Stimulated activated CD4-positive, alpha-beta T cell treated with anti-CD3 and anti-CD28 coated beads, TNF-alpha, amount 100 ng/mL, for 24 hours (primary cell): Measurements from ENCODE around the gene CD19.
"Not testable (repeated sequence)": the region's sequence is repeated elsewhere in the genome, so short reads cannot be mapped to it uniquely, and the experiment has no call there.

Experiments
- DNase-seq, 3 experiments: peaks; one replicate each; pipeline ENCODE4 v3.0.0-alpha.2; 2020; ENCODE audit warnings: low read depth in 3 of 3

CD19 gene

GRCh38 chr16:28910086-28911031, 21.4 kb upstream of the CD19 start:
- no peak for DNase-seq

DNA sequence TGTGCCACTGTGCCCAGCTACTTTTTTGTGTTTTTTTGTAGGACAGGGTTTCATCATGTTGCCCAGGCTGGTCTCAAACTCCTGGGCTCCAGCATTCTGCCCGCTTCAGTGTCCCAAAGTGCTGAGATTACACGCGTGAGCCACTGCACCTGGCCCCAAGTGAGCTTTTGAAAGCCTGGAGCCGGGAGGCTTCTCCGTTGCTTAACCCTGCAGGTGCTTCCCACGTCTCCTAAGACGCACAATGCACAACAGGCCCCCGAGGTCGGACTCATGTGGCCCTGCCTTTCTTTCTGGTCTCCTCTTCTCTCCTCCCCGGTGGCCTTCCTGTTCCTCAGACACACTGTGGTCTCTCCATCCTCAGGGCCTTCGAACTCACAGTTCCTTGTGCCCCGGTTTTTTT, 19.2 kb upstream of the CD19 start:
- DNase-seq: no peak

DNA sequence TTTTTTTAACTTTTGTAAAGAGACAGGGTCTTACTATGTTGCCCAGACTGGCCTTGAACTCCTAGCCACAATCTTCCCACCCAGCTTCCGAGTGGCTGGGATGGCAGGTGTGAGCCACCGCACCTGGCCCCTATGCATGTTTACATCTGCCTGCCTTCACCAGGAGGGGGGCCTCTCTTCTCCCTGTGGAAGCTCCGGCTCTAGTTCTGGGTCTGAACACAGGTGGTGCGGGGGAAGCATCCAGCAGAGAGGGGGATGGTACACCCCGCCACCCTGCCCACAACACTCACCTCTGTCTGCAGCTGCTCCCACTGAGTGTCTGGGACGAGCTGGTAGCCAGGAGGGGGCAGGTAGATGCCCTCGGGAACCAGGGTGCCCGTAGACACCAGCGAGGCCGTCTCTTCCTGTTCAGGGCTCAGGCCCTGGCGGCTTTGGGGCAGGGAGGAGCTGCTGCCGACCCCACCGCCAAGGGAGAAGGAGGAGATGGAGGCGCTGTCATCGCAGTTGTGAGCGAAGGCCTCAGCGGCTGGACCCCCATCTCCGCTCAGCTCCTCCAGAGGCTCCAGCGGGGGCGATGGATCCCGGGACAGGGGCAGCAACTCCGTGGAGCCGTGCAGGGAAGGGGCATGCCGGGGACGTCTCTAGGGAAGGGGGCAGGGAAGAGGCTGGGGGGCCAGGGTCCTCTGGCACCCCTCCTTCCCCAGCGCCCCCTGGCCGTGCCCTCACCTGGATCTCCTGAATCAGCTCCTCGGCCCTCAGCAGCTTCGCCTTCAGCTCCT, 17.6 kb upstream of the CD19 start:
- DNase-seq: no peak

DNA sequence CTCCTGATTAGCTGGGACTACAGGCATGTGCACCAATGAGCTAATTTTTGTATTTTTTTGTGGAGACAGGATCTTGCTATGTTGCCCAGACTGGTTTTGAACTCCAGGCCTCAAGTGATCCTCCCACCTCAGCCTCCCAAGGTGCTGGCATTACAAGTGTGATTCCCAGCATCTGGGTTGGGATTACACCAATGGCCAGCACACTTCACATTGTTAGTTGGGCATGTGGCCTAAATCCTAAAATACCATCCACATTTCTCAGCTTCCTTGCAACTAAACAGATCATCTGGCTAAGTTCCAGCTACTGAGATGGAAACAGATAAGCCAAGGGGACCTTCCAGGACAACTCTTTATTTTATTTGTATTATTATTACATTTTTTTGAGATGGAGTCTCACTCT, 16.6 kb upstream of the CD19 start:
- DNase-seq: no peak

- no peak for DNase-seq
These were observed 14.7 kb upstream of the CD19 start for GRCh38 chr16:28917095-28917494.

DNA sequence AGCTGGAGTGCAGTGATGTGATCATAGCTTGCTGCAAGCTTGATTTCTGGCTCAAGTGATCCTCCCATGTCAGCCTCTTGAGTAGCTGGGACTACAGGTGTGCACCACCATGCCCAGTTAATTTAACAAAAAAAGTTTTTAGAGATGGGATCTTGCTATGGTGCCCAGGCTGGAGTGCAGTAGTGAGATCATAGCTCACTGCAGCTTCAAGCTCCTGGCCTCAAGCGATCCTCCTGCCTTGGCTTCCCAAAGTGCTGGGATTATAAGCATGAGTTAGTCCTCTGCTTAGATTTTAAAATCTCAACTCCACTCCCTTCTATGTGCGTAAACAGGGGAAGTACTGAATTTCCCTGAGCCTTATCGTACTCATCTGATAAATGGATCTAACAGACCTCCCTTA, 13.1 kb upstream of the CD19 start:
- DNase-seq: no peak

GRCh38 chr16:28923231-28923587, 8.6 kb upstream of the CD19 start:
- DNase-seq: no peak

DNA sequence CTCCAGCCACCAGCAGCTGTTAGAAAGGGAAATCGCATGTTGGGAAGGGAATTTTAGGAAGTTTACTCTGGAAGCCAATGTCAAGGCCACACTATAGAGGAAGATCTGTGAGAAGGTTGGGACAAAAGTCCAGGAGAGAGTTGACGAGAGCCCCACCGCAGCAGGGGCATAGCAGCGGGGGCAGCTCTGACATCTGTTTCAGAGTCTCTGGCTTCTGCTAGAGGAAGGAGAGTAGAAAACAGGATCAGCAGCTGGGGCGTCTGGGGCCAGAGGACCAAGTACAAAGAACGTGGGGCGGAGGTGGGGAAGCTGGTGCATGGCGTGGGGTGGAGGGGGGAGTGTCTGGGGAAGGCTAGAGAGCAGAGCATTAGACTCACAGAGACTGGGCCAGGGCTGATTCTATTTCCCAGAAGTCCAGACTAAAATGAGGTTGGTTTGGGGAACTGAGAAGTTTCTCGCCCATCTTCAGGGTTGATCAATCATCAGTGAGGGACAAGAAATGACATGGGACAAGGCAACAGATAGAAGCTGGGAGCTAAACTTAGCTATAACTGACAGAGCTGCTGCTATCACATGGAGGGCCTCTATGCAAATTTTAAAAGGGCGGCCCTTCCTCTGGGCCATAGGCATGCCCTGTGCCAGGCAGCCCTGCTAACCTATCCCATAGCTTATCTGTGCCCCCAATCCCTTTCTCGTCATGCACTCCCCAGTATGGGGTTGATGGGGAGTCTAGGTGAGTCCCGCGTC, 7.9 kb upstream of the CD19 start:
- no peak for DNase-seq

DNA sequence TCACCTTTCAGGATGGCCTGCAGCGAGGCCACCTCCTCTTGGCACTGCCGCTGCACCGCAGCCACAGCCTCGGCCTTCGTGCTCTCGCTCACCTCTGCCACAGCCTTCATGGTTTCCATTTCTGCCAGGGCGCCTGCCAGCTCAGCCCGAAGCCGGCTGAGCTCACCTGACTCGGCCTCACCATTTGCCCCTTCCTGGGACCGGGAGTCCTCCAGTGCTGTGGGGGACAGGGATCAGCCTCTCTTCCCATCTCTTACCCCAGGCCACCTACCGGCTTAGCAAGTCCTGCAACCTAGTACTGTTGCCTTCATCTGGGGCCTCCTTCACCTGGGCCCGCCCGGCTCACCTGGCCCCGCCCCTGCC, 7.4 kb upstream of the CD19 start:
- no peak for DNase-seq

- peak; percentile 90 to 96 (median 94) for DNase-seq
These were observed 6.9 kb upstream of the CD19 start, which contains the start of gene RABEP2 for GRCh38 chr16:28924762-28925385. RABEP2 (minus strand) TSS chr16:28925238; CDS start chr16:28925163, 75 bp downstream.

DNA sequence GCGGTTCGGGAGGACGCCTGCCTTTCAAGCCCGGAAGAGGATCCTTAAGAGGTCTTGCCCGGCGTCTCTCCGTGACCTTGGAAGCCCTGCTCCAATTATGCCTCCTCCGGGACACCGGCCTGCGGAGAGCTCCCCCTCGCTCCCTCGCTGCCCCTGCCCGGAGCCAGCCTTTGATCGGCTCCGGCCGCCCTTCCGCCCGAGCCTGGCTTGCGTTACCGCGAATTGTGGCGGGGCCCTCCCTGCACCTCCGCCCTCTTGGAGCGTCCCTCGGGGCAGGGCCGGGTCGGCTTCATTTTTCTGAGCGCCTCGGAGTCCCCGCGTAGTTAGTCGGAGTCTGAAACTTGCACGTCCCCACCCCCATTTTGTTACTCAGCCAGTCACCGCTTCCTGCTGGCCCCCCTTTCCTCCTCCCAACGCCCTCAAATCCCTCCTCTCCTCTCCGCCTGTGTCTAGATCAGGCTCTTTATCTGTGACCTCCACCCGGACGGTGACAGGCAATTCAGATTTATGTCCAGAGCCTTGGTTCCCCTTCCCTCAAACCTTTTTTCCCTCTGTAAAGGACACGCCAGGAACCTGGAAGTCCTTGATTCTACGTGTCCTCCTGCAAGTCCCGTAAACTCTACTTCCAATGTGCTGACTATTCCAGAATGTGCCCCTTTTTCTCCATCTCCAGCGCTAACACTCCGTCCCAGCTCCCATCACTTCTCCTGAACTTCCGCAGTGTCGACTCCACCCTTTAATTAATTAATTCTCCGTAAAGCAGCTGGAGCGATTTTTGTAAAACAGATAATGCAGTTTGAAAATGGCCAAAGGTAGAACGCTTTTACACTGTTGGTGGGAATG, 6.2 kb upstream of the CD19 start:
- DNase-seq: peak; percentile 62 to 81 (median 64)

DNA sequence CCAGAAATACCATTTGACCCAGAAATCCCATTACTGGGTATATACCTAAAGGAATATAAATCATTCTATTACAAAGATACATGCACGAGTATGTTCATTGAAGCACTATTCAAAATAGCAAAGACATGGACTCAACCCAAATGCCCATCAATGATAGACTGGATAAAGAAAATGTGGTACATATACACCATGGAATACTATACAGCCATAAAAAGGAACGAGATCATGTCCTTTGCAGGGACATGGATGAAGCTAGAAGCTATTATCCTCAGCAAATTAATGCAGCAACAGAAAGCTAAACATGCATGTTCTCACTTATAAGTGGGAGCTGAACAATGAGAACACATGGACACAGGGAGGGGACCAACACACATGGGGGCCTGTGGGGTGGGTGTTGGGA, 5.5 kb upstream of the CD19 start:
- not testable (repeated sequence) for DNase-seq

DNA sequence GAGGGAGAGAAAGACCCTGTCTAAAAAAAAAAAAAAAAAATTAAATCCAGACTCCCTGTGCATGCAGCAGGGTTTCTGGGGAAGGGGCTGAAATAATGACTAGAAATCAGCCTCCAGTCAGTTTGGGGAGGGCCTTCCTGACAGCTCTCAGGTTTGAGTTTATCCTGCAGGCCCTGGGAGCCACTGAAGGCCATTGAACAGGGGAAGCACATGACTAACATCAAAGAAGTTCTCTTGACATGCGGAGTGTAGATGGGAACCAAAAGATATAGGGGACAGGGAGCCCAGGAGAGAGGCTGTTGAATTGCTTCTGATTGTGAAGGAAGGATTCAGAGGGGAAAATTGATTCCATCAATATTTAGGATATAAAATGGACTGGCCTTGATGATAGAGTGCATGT, 4.0 kb upstream of the CD19 start:
- DNase-seq: no peak

DNA sequence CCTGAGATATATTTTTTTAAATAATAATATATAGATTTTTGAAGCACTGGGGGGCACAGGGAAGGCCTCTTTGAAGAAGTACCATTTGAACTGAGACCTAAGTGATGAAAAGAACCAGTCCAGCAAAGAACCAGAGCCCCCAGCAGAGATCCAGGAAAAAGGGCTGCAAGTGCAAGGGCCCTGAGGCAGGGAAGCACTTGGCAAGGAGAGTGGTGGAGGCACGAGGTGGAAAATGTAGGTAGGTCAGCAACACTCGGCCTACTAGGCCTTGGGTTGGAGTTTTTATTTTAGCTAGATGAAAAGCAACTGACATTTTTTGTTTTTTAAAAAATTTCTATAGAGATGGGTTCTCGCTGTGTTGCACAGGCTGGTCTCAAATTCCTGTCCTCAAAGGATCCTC, 1.6 kb upstream of the CD19 start:
- no peak for DNase-seq

DNA sequence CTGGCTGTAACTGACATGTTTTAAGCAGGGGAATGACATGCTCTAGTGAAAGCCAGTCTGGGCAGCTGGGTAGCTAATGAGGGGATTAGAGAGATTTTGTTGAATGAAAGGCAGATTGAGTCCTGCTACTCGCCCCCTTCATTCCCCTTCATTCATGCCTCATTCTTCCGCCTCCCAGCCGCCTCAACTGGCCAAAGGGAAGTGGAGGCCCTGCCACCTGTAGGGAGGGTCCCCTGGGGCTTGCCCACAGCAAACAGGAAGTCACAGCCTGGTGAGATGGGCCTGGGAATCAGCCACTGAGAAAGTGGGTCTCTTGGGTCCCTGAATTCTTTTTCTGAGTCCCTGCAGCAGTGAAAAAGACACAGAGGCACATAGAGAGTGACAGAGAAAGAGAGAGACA, 1.1 kb upstream of the CD19 start:
- DNase-seq: no peak

DNA sequence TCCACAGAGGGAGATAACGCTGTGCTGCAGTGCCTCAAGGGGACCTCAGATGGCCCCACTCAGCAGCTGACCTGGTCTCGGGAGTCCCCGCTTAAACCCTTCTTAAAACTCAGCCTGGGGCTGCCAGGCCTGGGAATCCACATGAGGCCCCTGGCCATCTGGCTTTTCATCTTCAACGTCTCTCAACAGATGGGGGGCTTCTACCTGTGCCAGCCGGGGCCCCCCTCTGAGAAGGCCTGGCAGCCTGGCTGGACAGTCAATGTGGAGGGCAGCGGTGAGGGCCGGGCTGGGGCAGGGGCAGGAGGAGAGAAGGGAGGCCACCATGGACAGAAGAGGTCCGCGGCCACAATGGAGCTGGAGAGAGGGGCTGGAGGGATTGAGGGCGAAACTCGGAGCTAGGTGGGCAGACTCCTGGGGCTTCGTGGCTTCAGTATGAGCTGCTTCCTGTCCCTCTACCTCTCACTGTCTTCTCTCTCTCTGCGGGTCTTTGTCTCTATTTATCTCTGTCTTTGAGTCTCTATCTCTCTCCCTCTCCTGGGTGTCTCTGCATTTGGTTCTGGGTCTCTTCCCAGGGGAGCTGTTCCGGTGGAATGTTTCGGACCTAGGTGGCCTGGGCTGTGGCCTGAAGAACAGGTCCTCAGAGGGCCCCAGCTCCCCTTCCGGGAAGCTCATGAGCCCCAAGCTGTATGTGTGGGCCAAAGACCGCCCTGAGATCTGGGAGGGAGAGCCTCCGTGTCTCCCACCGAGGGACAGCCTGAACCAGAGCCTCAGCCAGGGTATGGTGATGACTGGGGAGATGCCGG, 769 bp downstream of the CD19 start:
- no peak for DNase-seq

GRCh38 chr16:28933171-28933570, 1.4 kb downstream of the CD19 start:
- DNase-seq: no peak

DNA sequence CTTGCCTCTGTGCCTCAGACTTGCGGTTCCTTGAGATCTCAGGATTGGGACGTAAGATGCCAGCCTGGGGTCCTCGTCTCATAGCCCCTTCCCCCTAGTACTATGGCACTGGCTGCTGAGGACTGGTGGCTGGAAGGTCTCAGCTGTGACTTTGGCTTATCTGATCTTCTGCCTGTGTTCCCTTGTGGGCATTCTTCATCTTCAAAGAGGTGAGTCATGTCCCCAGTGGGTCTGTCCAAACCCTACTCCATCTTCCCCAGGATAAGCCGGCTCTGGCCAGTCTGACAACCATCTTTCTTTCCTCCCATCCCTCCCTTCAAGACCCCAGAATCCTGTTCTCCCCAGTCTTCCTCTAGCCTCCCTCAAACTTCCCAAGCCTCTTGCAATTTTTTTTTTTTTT, 3.6 kb downstream of the CD19 start:
- DNase-seq: no peak

DNA sequence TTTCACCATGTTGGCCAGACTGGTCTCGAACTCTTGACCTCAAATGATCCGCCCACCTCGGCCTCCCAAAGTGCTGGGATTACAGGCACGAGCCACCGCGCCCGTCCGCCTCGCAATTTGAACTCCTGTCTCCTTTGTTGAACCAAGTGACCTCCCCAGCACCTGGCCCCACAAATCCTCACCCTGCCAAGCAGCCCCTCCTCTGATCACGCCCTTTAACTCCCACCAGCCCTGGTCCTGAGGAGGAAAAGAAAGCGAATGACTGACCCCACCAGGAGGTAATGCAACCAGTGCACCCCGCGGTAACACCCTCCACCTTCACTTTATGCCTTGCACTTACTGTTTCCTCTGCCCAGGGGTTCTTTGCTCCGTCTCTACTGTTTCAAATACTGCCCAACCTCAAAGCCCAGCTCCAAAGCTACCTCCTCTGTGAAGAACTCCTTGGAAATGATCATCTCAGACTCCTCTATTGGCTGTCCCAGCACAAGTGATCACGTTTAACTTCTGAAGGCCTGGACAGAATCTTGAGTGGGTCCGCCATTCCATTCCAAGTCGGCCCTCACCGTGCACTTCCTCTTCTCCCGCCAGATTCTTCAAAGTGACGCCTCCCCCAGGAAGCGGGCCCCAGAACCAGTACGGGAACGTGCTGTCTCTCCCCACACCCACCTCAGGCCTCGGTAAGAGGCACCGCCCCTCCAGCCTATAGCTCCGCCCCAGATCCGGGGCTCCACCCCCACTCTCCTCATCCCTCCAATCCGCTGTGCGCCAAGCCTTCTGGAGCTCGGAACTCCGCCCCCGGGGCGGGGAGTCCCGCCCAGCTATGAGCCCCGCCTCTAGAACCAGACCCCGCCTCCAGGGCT, 4.4 kb downstream of the CD19 start:
- DNase-seq: peak; percentile 70 to 85 (median 74)
